H1 (cell line): ENCODE measurements around the gene B3GALT4. TPM values are rescaled to one million over a fixed set of nuclear protein-coding genes. Genes with fewer than 3 reads are reported as not detected.

Experiments used
- KDM1A ChIP-seq: fragments of 200-600, 300-600 bp; sonication (generic); IDR thresholded peaks from 2 replicates; pipeline ENCODE4 v1.7.1; 2016; ENCODE audit warnings: mild to moderate bottlenecking, low read length, borderline replicate concordance
- NANOG ChIP-seq: IDR thresholded peaks from 2 replicates; pipeline ENCODE4 v1.6.1; 2011; ENCODE audit warnings: low read length, low read depth, mild to moderate bottlenecking, inconsistent platforms; ENCODE audit not compliant: insufficient read depth, poor library complexity, severe bottlenecking
- polyA plus RNA-seq, 7 experiments: library from polyadenylated mRNA; depleted of rRNA in 3 of 7; stranded (reverse) in 5 of 7; unstranded in 2 of 7; fragments of >200 nt in 5 of 7; fragments of 200-250 nt in 2 of 7; gene quantifications; 1 replicate in 5 of 7; 2 replicates in 1 of 7; 4 replicates in 1 of 7; pipeline versions ENCODE4 v1.2.1 to v1.2.3, GENCODE V29; 2011 to 2013; ENCODE audit warnings: missing spikeins in 2 of 7, mixed read lengths in 2 of 7
- total RNA-seq: library from RNA; stranded (reverse); fragmentation: NEBNext Ultra II Directional; extraction: Animal tissue kit (Norgen Biotek cat#: 25700); gene quantifications from 2 replicates; pipeline ENCODE4 v1.2.1, GENCODE V29; 2021

B3GALT4 gene
- total and polyA plus RNA-seq, 2 of the 8 experiments (the other 6 are each of a cell fraction or from before 2014, with no cell fraction given): 2.2 to 3.0 TPM

GRCh38 chr6:33276581-33276863, 401 bp upstream of the B3GALT4 start (continued):
- TF ChIP-seq KDM1A (no peak), NANOG (no peak)
